Left cardiac atrium (tissue), 4 donors: ENCODE measurements around the gene NUCB1. TPM values are rescaled to one million over a fixed set of nuclear protein-coding genes. Genes with fewer than 3 reads are reported as not detected.

Experiments
- ATAC-seq, 2 donors: fragments of 200-7000 bp; cut with Tn5 transposase; one replicate each; pipeline ENCODE4 v1.9.1; 2020; ENCODE audit warnings: mild to moderate bottlenecking in 2 of 2, moderate library complexity in 2 of 2
- DNase-seq: peaks from one replicate; pipeline ENCODE4 v3.0.0-alpha.2; 2020
- intact Hi-C, 2 donors: fragments of 100-400 bp; cut with DNase I; formaldehyde crosslinking; loops; one replicate each; pipeline versions ENCODE4 v1.14.1 to v1.15.1; 2022 to 2023
- total RNA-seq, 2 donors: library from RNA; stranded (reverse); fragmentation: NEBNext Ultra II Directional; extraction: Animal tissue kit (Norgen Biotek cat#: 25700); gene quantifications; one replicate each; pipeline ENCODE4 v1.2.1, GENCODE V29; 2021
- donor health status: DM: no; HTN: yes; CAD: no.
- donor health status: DM: no; HTN: yes; CAD: no; lungs with severe emphysema.
- donor health status: DM: yes; HTN: yes; CAD: no.
- donor health status: Dilated cardiomyopathy.

The NUCB1 gene
- total RNA-seq, 2 donors from 2014 or later: 279 to 342 TPM

- intact Hi-C loops: loop anchor here (5.0 to 10.0 kb wide), 2 partner anchors 89 to 91 kb away; partner anchors contain the start of gene PPP1R15A (in 1 of the 2)
- DNase-seq: peak; percentile 92
- peak; percentile 50 to 67 for ATAC-seq
Observed at GRCh38 chr19:48965806-48966540, 65.9 kb downstream of the NUCB1 start.

- DNase-seq: no peak
Observed at GRCh38 chr19:48966541-48967345, 66.6 kb downstream of the NUCB1 start.

DNA sequence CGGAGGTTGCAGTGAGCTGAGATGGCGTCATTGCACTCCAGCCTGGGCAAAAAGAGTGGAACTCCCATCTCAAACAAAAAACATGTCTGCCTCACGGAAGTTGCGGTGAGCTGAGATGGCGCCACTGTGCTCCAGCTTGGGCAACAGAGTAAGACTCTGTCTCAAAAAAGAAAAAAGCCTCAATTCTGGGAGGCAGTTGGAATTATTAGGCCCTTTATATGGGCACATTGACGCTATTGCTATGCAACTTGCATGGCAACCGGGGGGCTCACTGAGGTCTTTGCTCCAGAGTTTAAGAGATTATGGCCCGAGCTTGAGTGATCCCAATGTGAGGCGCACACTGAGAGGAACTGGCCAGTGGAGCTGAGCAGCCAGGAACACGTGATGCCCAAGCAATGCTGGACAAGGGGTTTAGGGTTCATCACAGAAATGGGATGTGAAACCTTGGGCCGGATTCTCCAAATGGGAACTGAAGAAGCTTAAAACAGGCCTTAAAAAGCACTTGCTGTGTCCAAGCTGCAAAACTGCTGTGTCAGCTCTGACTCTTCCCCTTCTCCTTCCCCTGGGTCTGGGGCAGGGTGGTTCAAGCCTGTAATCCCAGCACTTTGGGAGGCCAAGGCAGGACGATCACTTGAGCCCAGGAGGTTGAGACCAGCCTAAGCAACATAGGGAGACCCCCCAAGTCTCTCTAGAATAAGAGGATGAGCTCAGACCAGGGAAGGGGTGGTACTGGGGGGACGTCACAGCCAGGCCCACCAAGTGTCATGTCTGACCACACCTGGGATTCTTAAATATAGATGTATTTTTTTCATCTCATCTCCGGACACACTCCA is 67.5 kb downstream of the NUCB1 start:
- peak in 1 of 2 donors; percentile 0 for ATAC-seq
- peak; percentile 58 for DNase-seq
- intact Hi-C loops: loop anchor here (5.0 to 10.0 kb wide), 2 partner anchors 90 to 93 kb away; partner anchors contain the start of gene PPP1R15A (in 1 of the 2)

More at GRCh38 chr19:48966541-48967345, 66.6 kb downstream of the NUCB1 start:
- no peak for ATAC-seq
- intact Hi-C loops: loop anchor here (5.0 to 10.0 kb wide), 2 partner anchors 89 to 92 kb away; partner anchors contain the start of gene PPP1R15A (in 1 of the 2)

DNA sequence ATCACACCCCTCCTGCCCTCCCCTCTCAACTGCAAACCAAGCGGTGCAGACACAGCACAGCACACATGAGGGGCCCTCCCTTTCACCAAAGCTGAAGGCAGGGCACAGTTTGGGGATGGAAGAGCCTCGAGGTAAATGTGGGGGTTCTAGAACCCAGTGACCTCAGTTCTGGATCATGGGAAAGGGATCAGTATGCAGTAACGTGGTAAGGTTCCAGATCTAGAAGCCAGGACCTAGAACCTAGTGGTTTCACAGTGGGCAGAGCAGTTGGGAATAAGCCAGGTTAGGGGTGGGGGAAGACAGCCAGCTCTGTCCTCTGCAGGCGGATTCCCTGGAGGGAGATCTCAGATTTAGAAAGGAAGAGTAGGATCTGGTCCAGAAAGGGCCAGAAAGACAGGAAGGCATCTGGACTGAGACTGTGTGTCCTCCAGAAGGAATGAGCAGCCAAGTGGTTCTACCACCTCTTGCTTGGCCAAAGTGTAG is 68.1 kb downstream of the NUCB1 start:
- intact Hi-C loops: loop anchor here (5.0 to 10.0 kb wide), 2 partner anchors 91 to 93 kb away; partner anchors contain the start of gene PPP1R15A (in 1 of the 2)
- DNase-seq: no peak
- no peak for ATAC-seq

DNA sequence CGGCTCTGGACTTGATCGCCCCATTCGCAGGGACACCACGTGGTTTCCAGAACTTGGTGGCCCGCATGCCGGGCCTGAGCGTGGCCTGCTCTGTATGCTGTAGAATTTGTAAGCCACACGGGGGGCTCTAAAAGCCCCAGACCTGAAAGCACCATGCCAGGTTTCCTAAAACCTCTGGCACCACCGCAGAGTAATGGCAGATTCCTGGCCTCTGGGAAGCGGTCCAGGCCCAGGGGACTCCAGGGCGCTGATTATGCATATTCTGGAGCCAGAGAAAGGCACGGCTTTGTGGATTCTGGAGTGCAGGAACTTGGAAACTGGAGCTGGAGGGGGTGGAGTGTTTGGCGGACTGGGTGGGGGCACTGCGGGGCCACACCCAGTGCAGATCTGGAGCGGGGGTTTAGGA is 68.7 kb downstream of the NUCB1 start:
- intact Hi-C loops: loop anchor here (5.0 to 10.0 kb wide), 2 partner anchors 92 to 94 kb away; partner anchors contain the start of gene PPP1R15A (in 1 of the 2)
- no peak for ATAC-seq
- DNase-seq: no peak

- intact Hi-C loops: loop anchor here (5.0 to 10.0 kb wide), 3 partner anchors 92 to 182 kb away; partner anchors contain the start of gene PPP1R15A (in 1 of the 2)
- no peak for ATAC-seq
- DNase-seq: no peak
Observed at GRCh38 chr19:48969276-48970138, 69.4 kb downstream of the NUCB1 start.

DNA sequence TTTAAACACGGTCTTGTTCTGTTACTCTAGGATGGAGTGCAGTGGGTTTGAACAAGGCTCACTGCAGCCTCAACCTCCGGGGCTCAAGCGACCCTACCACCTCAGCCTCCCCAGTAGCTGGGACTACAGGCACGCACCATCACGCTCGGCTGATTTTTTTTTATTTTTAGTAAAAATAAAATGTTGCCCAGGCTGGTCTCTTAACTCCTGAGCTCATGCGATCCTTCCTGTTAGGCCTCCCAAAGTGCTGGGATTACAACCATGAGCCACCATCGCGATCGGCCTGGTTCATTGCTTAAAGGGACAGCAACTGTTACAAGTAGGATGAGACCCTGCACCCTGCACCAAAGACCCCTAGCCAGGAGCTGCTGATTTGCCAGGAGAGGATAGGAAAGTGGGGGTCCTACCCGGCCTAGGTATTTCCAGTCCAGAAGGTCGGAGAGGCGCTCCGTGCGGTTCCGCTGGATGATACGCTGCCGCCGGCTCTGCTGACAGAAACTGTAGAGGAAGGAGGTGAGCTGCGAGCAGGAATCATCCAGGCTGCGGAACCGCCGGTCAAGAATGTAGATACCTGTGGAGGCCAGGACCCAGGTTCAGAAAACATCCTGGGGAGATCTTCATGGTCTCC is 70.1 kb downstream of the NUCB1 start:
- DNase-seq (no peak), ATAC-seq (no peak)
- intact Hi-C loops: loop anchor here in 1 of 2 donors (5.0 kb wide), 1 partner anchor 183 kb away; no protein-coding TSS in a partner anchor

DNA sequence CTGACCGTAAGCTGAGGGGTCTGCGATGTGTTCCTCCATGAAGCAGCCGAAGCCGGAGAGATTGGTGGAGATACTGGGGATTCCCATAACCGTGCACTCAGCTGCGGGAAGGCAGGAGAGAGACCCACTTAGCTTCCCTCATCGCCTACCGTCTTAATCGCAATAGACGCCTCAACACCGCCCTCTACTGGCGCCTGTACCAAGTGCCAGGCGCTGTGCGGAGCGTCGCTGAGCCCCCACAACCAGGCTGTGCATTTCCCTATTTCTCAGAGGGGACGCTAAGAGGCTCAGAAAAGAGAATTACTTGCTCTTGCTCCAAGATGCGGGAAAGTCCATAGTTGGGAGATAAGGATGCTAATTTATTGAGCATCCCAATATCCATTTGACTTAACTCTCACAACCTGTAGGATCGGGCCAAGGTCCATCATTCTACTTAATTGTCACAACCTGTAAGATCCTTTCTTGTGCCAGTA is 70.8 kb downstream of the NUCB1 start:
- DNase-seq (peak; percentile 88), ATAC-seq (peak; percentile 53 to 56)
- intact Hi-C loops: loop anchor here in 1 of 2 donors (5.0 kb wide), 1 partner anchor 184 kb away; no protein-coding TSS in a partner anchor

Other genes starting within 250 kb of the NUCB1 start
- gene NTN5, start 227.3 kb upstream of the NUCB1 start, total RNA-seq: under 1 TPM; 0.21 to 0.27 TPM
- not detected for gene FUT2, start 204.3 kb upstream of the NUCB1 start, total RNA-seq
- 1 to 10 TPM; 1.6 to 3.2 TPM for gene MAMSTR, start 180.6 kb upstream of the NUCB1 start, total RNA-seq
- 10 to 100 TPM; 14.9 to 23.8 TPM for gene RASIP1, start 159.7 kb upstream of the NUCB1 start, total RNA-seq
- under 1 TPM; 0.29 to 0.92 TPM for gene IZUMO1, start 153.4 kb upstream of the NUCB1 start, total RNA-seq
- 1 to 10 TPM; 2.1 to 3.5 TPM for gene FUT1, start 147.7 kb upstream of the NUCB1 start, total RNA-seq
- not detected for gene FGF21, start 144.8 kb upstream of the NUCB1 start, total RNA-seq
- gene BCAT2, start 89.3 kb upstream of the NUCB1 start, total RNA-seq: 10 to 100 TPM; 29.8 to 37.7 TPM
- gene HSD17B14, start 63.8 kb upstream of the NUCB1 start, total RNA-seq: 1 to 10 TPM; 2.8 to 5.4 TPM
- 10 to 100 TPM; 29.6 to 67.1 TPM for gene PLEKHA4, start 31.7 kb upstream of the NUCB1 start, total RNA-seq
- 10 to 100 TPM; 67.2 to 78.6 TPM for gene PPP1R15A, start 27.9 kb upstream of the NUCB1 start, total RNA-seq
- gene TULP2, start 1.6 kb upstream of the NUCB1 start, total RNA-seq: under 1 TPM in 1 of 2 donors, not detected in 1; 0.50 TPM
- not detected for gene DHDH, start 33.4 kb downstream of the NUCB1 start, total RNA-seq
- 10 to 100 TPM; 28.8 to 36.1 TPM for gene BAX, start 54.6 kb downstream of the NUCB1 start, total RNA-seq
- 1,000 to 10,000 TPM; 1,813 to 2,086 TPM for gene FTL, start 65.0 kb downstream of the NUCB1 start, total RNA-seq
- gene GYS1, start 93.0 kb downstream of the NUCB1 start, total RNA-seq: 10 to 100 TPM; 66.4 to 95.7 TPM
- 10 to 100 TPM; 39.3 to 50.0 TPM for gene RUVBL2, start 93.6 kb downstream of the NUCB1 start, total RNA-seq
- gene LHB, start 116.8 kb downstream of the NUCB1 start, total RNA-seq: under 1 TPM in 1 of 2 donors, not detected in 1; 0.55 TPM
- not detected for gene CGB3, start 124.0 kb downstream of the NUCB1 start, total RNA-seq
- gene CGB2, start 131.6 kb downstream of the NUCB1 start, total RNA-seq: not detected
- not detected for gene CGB1, start 136.6 kb downstream of the NUCB1 start, total RNA-seq
- not detected for gene CGB5, start 143.5 kb downstream of the NUCB1 start, total RNA-seq
- not detected for gene CGB8, start 148.8 kb downstream of the NUCB1 start, total RNA-seq
- gene CGB7, start 157.4 kb downstream of the NUCB1 start, total RNA-seq: under 1 TPM in 1 of 2 donors, not detected in 1; 0.29 TPM
- gene NTF4, start 164.5 kb downstream of the NUCB1 start, total RNA-seq: 1 to 10 TPM in 1 of 2 donors, under 1 TPM in 1; 0.81 to 1.2 TPM
- gene KCNA7, start 172.4 kb downstream of the NUCB1 start, total RNA-seq: 1 to 10 TPM; 2.4 to 3.0 TPM
- gene SNRNP70, start 185.1 kb downstream of the NUCB1 start, total RNA-seq: 100 to 1,000 TPM in 1 of 2 donors, 10 to 100 TPM in 1; 98.3 to 134 TPM
- gene LIN7B, start 214.1 kb downstream of the NUCB1 start, total RNA-seq: 10 to 100 TPM; 11.4 to 14.9 TPM
- gene C19orf73, start 218.8 kb downstream of the NUCB1 start, total RNA-seq: 1 to 10 TPM in 1 of 2 donors, under 1 TPM in 1; 0.47 to 1.6 TPM
- gene PPFIA3, start 219.2 kb downstream of the NUCB1 start, total RNA-seq: 10 to 100 TPM in 1 of 2 donors, 1 to 10 TPM in 1; 6.7 to 11.5 TPM